ENCODE measurements around the gene CD8B.
"Not testable (repeated sequence)": the region's sequence is repeated elsewhere in the genome, so short reads cannot be mapped to it uniquely, and the experiment has no call there.

Gene CD8B

DNA sequence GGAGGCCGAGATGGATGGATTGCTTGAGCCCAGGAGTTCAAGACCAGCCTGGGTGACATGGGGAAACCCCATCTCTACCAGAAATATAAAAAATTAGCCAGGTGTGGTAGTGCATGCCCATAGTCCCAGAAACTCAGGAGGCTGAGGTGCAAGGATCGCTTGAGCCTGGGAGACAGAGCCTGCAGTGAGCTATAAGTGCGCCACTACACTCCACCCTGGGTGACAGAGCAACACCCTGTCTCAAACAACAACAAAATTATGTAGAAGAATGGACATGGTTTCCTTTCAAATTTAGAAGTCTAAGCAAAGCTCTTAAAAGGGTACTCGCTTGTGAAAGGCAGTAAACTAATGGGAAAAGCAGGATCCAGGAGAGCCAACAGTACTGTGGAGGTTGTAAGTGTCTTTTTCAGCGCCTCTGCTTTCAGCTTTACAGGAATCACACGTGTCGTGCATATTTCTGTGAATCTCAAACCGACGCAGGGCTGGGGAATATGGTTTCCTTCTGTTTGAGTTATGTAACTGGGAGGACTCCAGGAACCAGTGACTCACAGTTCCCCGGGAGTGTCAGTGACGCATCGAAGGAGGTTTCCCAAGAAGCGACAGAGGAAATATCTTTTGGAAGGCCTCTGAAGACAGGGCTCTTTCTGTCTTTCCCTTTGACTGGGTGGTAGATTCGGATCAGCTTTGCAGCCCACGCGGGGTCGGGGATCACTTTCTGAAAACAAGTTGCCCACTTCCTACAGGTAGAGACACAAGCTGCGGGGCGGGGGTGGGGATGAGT lies 24.6 kb downstream of the CD8B start:
- ATAC-seq: peak; percentile 48
- DNase-seq: peak; percentile 61

DNA sequence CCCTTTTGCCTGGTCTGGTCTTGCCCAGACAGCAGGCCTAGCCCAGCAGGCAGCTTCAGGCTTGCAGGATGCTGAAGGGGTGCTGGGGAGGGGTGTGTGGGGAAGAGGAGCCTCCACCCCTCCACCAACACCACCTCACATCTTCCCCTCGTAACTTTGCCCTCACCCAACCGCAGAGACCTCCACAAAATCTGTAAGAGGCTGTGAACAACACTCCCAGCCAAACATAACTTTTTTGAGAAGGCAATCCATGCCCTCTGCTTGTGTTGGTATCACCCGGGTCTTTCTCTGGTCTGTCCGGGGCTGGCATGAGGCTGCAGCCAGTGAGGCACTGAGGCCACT lies 26.2 kb downstream of the CD8B start:
- not testable (repeated sequence) for DNase-seq
- peak; percentile 7 for ATAC-seq

DNA sequence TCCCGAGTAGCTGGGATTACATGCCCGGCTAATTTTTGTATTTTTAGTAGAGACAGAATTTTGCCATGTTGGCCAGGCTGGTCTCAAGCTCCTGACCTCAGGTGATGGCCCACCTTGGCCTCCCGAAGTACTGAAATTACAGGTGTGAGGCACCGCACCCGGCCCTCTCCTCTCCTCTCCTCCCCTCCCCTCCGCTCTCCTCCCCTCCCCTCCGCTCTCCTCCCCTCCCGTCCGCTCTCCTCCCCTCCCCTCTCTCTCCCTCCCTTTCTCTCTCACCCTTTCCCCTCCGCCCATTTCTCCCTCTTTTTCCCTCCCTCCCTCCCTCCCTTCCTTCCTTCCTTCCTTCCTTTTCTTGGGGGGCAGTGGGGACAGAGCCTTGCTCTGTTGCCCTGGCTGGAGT lies 28.4 kb downstream of the CD8B start:
- ATAC-seq: no peak
- no peak for DNase-seq

DNA sequence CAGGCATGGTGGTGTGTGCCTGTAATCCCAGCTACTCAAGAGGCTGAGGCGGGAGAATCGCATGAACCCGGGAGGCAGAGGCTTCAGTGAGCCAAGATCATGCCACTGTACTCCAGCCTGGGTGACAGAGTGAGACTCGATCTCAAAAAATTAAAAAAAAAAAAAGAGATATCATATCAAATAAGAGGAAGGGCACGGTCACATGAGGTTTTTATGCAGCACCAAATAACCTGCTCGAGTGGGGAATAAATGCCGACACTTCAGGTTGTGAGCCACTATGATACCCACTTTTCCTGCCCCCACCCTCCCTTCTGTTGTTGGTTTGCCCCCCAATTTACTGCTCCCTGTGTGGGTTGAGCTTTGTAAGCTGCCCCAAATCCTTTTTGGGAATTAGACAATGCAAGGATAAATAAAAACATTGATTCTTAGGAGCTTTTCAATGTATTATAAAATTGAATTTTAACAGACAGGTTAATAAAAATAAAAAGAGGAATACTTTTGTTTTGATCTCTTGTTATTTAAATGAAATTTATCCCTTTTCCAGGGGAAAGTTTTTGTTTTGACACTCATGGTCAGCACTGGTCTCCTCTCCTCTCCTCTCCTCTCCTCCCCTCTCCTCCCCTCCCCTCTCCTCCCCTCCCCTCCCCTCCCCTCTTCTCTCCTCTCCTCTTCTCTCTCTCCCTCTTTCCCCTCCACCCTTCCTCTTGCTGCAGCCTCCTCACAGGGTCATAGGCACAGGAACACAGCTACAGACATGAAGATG lies 29.2 kb downstream of the CD8B start:
- DNase-seq (no peak), ATAC-seq (no peak)

DNA sequence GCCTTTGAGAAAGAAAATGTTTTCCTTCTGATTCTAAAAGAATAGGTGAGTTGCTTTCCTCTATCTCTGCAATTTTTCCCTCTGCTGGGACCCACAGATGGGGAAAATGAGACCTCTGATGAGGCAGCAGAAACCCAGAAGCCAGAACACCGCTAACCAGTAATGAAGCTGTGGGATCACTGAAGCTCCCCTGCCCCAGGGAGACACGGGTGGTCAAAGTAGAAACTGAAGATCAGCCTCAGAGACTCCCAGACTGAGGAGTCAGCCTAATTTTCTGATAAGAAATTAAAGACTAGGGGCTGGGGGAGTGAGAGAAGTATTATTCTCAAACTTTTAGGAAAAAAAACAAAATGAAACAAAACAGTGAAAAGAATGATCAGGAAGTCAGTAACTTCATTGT lies 30.1 kb downstream of the CD8B start:
- no peak for ATAC-seq
- DNase-seq: no peak

DNA sequence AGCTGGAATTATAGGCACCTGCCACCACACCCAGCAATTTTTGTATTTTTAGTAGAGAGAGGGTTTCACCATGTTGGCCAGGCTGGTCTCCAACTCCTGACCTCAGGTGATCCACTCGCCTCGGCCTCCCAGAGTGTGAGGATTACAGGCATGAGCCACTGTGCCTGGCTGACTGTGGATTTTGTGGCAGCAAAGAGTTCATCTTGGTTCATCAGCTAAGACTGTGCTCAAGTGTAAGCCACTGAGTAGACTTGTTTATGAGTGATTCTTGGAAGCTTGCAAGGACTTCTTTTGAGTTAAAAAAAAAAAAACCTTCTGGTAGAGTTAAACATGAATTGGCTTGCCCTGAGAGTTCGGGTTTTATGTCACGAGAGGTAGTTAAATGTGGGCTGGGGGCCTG lies 34.7 kb downstream of the CD8B start:
- ATAC-seq: no peak

DNA sequence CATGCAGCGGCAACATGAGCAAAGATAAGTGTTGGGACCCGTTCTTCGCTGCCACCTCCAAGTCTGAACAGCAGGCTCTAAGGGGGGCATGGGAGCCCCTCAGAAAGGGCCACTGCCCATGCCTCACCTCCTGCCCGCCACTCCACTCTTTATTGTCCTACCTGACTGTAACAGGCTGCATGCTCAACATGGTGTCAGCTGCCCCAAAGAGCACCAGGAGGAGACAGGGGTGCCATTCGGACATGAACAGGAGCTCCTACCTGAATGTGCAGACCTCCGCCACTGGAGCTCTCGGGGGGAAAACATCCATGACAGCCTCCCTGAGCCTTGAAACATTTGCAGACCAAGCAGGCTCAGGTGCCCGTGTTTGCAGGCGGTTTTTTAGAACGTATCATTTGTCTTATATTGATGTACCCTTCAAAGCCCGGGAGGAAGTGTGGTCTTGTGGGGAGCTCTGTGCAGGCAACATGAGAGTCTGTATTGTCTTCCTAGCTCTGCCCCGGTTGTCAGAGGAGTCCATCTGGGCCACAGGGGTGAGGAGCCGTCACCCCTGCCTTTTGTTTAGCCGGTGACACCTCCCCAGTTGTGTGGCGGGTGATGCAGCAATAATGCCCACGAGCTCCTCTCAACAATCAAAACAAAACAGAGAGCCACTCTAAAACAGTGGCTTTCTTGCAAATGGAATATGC lies 35.8 kb downstream of the CD8B start:
- DNase-seq (peak; percentile 63), ATAC-seq (peak; percentile 55)

More for the DNA sequence above, 34.7 kb downstream of the CD8B start:
- no peak for DNase-seq

DNA sequence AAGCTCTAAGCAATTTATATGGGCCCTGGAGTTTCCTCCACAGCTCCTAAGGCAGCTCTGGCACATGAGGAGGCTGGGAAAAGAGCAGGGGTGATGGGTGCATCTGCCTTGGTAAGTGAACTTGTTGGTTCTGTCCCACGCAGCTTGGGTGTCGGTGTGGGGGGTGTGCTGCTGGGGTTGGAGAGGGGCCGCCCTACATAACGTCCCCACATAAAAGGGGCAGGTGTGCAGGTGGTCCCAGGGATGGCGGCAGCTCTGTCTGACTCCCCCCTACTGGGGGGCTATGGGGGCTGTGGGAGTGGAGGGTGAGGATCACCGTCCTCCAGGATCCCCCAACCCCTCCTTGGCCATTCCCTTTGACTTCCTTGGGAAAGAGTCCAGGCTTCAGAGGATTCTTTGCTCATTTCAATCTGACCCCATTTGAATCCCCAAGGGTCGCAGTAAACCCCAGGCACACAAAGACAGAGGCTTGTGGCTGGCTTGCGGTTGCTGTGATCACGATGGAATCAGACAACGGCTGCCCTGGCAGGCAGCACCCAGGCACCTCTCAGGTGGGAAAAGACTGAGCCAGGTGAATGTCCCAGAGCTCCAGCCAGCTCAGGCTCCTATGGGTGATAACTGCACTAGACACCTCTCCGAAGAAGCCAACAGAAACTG lies 36.5 kb downstream of the CD8B start:
- DNase-seq (peak; percentile 58), ATAC-seq (no peak)

DNA sequence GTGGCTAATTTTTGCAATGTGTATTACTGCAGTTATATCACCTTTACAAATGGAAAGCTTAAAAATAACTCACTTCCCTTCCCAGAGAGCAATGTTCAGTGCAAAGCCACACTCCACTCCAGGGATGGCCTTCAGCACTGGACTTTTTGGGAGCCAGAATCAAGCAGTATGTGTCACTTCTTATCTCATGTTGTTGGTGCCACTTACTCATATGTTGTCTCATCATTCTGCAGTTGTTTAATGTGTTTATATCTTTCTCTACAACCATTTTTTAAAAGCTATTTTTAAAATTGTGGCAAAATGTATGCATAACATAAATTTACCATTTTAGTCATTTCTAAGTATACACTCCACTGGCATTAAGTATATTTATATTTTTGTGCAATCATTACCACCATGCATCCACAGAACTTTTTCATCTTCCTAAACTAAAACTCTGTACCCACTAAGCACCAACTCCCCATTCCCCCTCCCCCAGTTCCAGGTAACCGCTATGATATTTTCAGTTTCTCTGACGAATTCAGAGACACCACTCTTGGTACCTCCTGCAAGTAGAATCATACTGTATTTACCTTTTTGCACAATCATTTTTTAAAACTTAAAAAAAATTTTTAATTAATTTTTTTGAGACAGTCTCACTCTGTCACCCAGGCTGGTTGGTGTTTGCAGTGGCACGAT lies 38.9 kb downstream of the CD8B start:
- peak; percentile 12 for ATAC-seq
- DNase-seq: no peak

DNA sequence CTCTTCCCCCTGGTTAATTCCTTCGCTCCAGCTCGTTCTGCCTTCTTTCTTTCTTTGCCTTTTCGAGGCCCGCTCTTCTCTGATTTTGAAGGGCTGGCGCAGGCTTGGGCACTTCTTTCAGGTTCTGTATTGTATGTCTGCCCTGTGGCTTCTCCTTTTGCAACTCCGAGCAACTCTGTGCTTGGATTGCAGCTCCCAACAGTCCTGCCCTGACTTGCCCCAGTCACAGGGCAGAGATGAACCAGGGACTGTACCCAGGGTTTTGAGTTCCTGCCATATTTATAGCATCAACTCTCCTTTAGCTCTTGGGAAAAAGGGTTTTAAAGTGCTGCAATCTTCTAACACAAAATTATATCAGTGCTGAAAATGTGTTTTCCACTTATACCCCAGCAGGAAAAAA lies 39.8 kb downstream of the CD8B start:
- DNase-seq (no peak), ATAC-seq (no peak)

DNA sequence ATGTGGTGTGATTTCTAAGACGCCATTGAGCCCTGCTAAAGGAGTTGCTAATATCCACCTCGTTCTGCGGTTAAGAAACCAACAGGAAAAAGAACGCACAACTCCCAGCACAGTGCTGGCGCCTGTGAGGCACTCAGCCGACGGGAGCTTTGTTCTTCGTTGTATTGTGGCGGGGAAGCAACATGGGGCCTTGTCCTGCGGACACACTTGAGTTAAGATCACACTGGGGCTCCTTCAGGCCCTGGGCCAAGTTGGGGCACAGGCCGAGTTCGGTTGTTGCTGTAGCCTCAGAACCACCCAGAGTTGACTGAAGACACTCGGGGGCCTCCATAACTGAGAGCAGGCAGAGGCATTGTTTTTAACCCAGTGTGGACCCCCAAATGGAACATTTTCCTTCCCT lies 40.4 kb downstream of the CD8B start:
- DNase-seq (no peak), ATAC-seq (peak; percentile 35)

DNA sequence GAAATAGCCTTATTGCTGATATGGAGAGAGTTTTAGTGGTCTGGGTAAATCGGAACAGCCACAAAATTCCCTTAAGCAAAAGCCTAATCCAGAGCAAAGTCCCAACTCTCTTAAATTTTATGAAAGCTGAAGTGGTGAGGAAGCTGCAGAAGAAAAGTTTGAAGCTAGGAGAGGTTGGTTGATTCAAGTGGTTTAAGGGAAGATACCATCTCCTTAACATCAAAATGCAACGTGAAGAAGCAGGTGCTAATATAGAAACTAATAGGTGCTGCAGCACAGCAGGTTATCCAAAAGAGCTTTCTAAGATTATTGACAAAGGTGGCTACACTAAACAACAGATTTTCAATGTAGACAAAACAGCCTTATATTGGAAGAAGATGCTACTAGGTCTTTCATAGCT lies 42.7 kb downstream of the CD8B start:
- no peak for ATAC-seq
- DNase-seq: no peak

DNA sequence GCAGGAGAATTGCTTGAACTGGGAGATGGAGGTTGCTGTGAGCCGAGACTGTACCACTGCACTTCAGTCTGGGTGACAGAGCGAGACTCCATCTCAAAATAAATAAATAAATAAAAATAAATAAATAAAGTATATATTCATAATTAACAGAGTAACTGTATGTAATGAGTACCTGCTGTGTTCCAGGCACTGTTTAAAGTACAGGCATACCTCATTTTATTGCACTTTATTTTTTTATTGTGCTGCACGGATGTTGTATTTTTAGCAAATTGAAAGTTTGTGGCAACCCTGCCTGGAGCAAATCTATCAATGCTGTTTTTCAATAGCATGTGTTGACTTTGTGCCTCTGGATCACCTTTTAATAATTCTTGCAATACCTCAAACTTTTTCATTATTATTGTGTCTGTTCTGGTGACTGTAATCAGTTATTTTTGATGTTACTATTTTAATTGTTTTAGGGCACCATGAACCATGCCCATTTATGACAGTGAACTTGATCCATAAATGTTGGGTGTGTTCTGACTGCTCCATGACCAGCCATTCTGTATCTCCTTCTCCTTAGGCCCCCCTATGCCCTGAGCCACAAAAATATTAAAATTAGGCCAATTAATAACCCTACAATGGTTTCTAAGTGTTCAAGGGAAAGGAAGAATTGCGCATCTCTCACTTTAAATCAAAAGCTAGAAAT lies 43.4 kb downstream of the CD8B start:
- ATAC-seq (no peak), DNase-seq (no peak)

DNA sequence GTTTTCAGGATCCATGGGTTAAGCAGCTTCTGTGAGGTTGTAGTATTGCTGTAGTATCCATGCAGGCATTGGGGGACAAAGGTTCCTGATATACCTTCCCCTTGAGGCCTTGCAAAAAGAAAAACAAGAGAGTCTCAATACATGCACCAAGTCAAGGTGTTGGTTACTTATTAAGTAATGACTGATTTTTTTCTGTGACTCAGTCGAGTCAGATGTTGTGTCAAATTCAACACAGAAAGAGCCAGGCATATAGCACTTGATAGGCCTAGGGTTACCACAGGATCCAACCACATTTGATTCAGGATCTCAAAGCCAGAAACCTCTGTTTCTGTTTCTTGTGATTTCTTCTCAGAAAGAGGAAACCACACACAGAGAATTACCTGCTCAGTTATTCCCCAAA lies 46.1 kb downstream of the CD8B start:
- DNase-seq (no peak), ATAC-seq (peak; percentile 92)

DNA sequence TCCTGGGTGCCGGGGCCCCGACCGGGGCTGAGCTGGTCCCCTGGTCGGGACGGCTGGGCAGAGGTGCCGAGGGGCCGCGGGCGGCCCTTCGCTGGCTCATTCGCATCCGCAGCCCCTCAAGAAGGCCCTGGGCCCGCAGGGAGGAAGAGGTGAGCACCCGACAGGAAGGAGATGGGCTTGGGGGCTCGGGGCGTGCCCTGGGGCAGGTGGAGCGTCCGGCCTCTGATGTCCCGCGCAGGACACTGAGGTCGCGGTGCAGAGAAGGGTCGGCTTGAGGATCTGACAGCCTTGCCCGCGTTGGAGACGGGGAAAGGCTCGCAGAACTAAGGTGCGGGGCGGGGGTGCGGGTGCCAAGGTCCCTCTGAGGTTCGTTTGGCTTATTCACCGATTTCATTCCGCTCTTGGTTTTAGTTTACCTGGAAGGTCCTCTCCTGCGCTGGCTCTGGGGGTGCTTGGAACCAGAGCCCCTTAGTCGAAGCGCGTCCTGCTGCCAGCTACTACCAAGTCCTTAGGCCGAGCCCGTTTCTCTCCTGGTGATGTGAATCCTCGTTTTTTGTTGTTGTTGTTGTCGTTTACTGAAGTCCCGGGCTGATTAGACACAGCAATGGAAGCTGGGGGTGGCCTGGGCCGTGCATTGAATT lies 52.1 kb downstream of the CD8B start:
- peak; percentile 58 for DNase-seq
- no peak for ATAC-seq

DNA sequence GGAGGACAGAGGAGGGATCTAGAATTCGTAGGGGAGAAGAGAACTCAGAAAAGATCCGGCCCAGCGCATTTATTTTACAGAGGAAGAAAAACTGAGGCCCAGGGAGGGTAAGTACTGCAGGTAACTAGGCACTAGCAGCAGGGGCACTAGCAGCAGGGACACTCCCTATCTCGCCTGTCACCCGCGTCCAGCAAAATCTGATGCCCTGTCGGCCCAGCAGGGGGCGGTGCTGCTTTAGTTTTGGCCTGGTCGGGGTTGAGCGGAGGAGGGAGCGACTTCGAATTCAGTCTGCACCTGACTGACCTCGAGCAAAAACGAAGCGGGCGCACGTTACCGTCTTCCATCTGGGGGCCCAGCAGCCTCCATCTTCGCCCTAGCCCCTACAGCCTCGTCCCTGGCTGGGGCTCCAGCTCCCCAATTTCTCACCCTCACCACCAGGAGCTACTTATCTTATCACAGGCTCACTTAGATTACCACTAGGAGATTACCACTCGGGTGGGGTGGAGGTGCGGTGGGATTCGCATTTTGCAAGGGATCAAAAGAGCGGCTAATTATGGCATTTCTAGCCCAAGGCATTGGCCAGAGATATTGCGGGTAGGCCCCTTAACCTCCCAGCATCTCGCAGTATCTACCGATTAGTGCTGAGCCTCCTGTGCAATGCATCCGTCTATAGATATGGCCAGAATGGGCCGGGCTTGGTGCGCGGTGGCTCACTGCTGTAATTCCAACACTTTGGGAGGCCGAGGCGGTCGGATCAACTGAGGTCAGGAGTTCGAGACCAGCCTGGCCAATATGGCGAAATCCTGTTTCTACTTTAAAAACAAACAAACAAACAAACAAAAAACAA lies 53.1 kb downstream of the CD8B start:
- DNase-seq: peak; percentile 95
- peak; percentile 81 for ATAC-seq

DNA sequence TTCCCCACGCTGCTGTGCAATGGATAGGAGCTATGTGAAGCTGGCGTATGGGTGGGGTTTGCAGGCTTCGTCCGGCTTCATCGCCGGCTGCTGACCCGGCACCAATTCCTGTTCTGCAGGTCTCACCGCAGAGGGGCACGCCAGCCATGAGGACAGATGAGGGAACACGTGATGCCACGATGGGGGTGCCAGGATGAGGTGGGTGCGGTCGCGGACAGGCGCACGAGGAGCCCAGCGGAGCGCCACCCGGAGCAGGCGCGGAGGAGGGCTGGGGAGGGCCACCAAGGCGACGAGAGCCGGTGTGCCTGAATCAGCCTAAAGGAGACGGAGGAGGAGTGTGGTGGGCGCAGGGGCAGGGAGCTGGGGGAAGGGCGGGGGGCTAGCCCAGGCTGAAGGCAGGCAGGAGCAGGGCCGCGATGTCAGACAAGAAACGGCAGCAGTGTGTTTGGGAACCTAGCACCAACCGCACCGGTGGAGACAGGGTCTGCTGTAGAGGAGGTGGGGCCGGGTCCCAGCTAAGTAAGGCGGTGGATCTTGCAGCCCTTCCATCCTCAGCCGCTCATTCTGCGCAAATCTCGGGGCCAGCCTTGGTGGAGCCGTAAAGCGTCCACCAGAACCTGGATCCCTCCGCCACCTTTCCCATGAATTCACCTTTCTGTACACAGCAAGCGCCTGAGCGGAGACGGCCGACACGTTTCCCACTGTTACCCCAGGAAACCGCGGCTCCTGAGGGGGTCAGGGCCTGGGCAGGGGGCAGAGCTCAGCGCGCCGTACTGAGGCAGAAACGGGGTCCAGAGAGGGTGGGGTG lies 54.0 kb downstream of the CD8B start:
- ATAC-seq: peak; percentile 50
- DNase-seq: peak; percentile 85

DNA sequence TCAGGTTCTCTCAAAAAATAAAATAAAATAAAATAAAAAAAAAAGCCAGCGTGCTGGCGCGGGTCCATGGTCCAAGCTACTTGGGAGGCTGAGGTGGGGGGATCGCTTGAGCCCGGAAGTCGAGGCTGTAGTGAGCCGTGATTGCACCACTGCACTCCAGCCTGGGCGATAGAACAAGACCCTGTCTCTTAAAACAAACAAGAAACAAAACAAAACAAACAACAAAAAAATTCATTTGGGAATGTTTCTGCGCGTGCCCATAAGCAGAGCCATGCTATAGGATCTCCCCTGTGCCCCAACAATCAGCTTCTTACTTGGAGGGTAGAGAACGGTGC lies 54.6 kb downstream of the CD8B start:
- peak; percentile 1 for ATAC-seq
- DNase-seq: no peak
